Tibial artery (tissue), 4 donors: ENCODE data around the gene ADGRL3.

Experiments
- DNase-seq, 2 donors: peaks; one replicate each; pipeline ENCODE4 v3.0.0-alpha.2; 2019
- H3K27ac ChIP-seq, 2 donors: fragments of 200-600 bp; sonication (generic) in 1 of 2; 1 replicate in 1 of 2; 2 replicates in 1 of 2; pipeline ENCODE4 v1.5.1; 2018 to 2019; ENCODE audit warnings: mild to moderate bottlenecking in 1 of 2
- H3K27me3 ChIP-seq, 2 donors: fragments of 200-600 bp; sonication (generic) in 1 of 2; one replicate each; pipeline versions ENCODE4 v1.5.1 to v1.6.0; 2016 to 2019
- H3K36me3 ChIP-seq, 3 donors: fragments of 200-600 bp; sonication (generic) in 2 of 3; one replicate each; pipeline ENCODE4 v1.5.1; 2016 to 2019; ENCODE audit warnings: mild to moderate bottlenecking in 2 of 3
- H3K4me1 ChIP-seq, 4 donors: fragments of 200-600 bp; sonication (generic) in 2 of 4; 1 replicate in 3 of 4; 2 replicates in 1 of 4; pipeline ENCODE4 v1.5.1; 2016 to 2019
- H3K4me3 ChIP-seq, 2 donors: fragments of 200-600 bp; sonication (generic) in 1 of 2; 1 replicate in 1 of 2; 2 replicates in 1 of 2; pipeline ENCODE4 v1.5.1; 2018 to 2019; ENCODE audit warnings: mild to moderate bottlenecking in 2 of 2
- H3K9me3 ChIP-seq, 3 donors: fragments of 200-600 bp; sonication (generic) in 1 of 3; one replicate each; pipeline ENCODE4 v1.5.1; 2016 to 2019
- CTCF ChIP-seq, 2 experiments: fragments of 200-600 bp in 1 of 2; fragments of 450-650 bp in 1 of 2; IDR thresholded peaks; one replicate each; pipeline ENCODE4 v1.5.1; 2017 to 2019; ENCODE audit warnings: antibody characterized with exemption in 2 of 2, mild to moderate bottlenecking in 1 of 2, moderate library complexity in 1 of 2
- intact Hi-C: fragments of 100-400 bp; cut with DNase I; formaldehyde crosslinking; loops from one replicate; pipeline ENCODE4 v1.15.0; 2023; ENCODE audit warnings: low total_unique reads

The ADGRL3 gene

GRCh38 chr4:61248705-61249104 is 48.6 kb downstream of the ADGRL3 start:
- H3K27me3 ChIP-seq: no peaks in the 10 kb centered on the region
- peak overlapping the region; percentile 5 to 14 for H3K27ac ChIP-seq
- intact Hi-C loops: no loop called here
- H3K9me3 ChIP-seq: no peaks in the 10 kb centered on the region
- peak overlapping the region in 1 of 2 donors; percentile 2 for H3K4me3 ChIP-seq
- H3K36me3 ChIP-seq: no peaks in the 10 kb centered on the region
- peaks cover 0 to 56% (median 6%) of the 10 kb centered on the region in 4 donors for H3K4me1 ChIP-seq
- no peak for TF ChIP-seq CTCF (IDR thresholded peaks at IDR 0.05)
- DNase-seq: no peak

GRCh38 chr4:61251129-61251528 is 51.0 kb downstream of the ADGRL3 start:
- H3K4me3 ChIP-seq: no peak overlapping the region
- H3K27ac ChIP-seq: no peak overlapping the region
- H3K27me3 ChIP-seq: no peaks in the 10 kb centered on the region
- no peaks in the 10 kb centered on the region for H3K36me3 ChIP-seq
- DNase-seq: no peak
- H3K4me1 ChIP-seq: peaks cover 0 to 37% (median 2%) of the 10 kb centered on the region in 4 donors
- no peaks in the 10 kb centered on the region for H3K9me3 ChIP-seq
- no peak for TF ChIP-seq CTCF (IDR thresholded peaks at IDR 0.05)
- intact Hi-C loops: no loop called here

GRCh38 chr4:61254406-61254805 is 54.3 kb downstream of the ADGRL3 start:
- H3K27ac ChIP-seq: no peak overlapping the region
- TF ChIP-seq CTCF (IDR thresholded peaks at IDR 0.05): no peak
- H3K36me3 ChIP-seq: no peaks in the 10 kb centered on the region
- H3K9me3 ChIP-seq: no peaks in the 10 kb centered on the region
- intact Hi-C loops: no loop called here
- no peaks in the 10 kb centered on the region for H3K27me3 ChIP-seq
- no peak for DNase-seq
- no peak overlapping the region for H3K4me3 ChIP-seq
- peaks cover 0 to 8% (median 2%) of the 10 kb centered on the region in 4 donors for H3K4me1 ChIP-seq

- H3K4me3 ChIP-seq: peak overlapping the region in 1 of 2 donors; percentile 1
These were observed 73.1 kb downstream of the ADGRL3 start for GRCh38 chr4:61273233-61273632.

GRCh38 chr4:61274286-61274685 is 74.2 kb downstream of the ADGRL3 start:
- Histone ChIP-seq H3K4me3 (no peak overlapping the region), H3K4me1 (peaks cover 0 to 89% (median 4%) of the 10 kb centered on the region in 4 donors), H3K27me3 (peaks cover 0 to 4% of the 10 kb centered on the region in 2 donors), H3K27ac (peak overlapping the region; percentile 70 to 77), H3K36me3 (no peaks in the 10 kb centered on the region), H3K9me3 (no peaks in the 10 kb centered on the region)
- intact Hi-C loops: loop anchor here (10.0 kb wide), 1 partner anchor 69 kb away; the partner anchor contains the start of gene ADGRL3
- no peak for TF ChIP-seq CTCF (IDR thresholded peaks at IDR 0.05)
- no peak for DNase-seq

More at GRCh38 chr4:61273233-61273632, 73.1 kb downstream of the ADGRL3 start:
- no peaks in the 10 kb centered on the region for H3K36me3 ChIP-seq
- DNase-seq: peak in 1 of 2 donors; percentile 22
- H3K27ac ChIP-seq: peak overlapping the region; percentile 52 to 77
- no peak for TF ChIP-seq CTCF (IDR thresholded peaks at IDR 0.05)
- H3K27me3 ChIP-seq: peaks cover 0 to 3% of the 10 kb centered on the region in 2 donors
- intact Hi-C loops: loop anchor here (10.0 kb wide), 1 partner anchor 68 kb away; the partner anchor contains the start of gene ADGRL3
- peaks cover 0 to 84% (median 2%) of the 10 kb centered on the region in 4 donors for H3K4me1 ChIP-seq
- H3K9me3 ChIP-seq: no peaks in the 10 kb centered on the region
